Measurements from ENCODE around the gene FAM184B. TPM values are rescaled to one million over a fixed set of nuclear protein-coding genes. Genes with fewer than 3 reads are reported as not detected.

Gene FAM184B
- total RNA-seq, 1 experiment from 2014 or later = 0.09 TPM

DNA sequence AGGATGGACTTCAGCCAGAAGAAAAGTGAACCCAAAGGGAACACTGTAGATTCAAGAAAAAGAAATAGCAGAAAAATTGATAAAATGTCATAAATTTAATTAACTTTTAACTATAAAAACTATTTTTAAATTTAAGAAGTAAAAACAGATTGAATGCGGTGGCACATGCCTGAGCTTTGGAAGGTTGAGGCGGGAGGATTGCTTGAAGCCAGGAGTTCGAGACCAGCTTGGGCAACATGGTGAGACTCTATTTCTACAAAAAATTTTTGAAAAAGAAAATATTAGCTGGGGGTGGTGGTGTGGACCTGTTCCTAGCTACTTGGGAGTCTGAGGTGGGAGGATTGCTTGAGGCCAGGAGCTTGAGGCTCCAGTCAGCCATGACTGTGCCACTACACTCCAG, 3.0 kb downstream of the FAM184B start:
- no peak overlapping the region for H2BK120ac ChIP-seq (ENCODE audit: low read depth, low read length, poor library complexity, severe bottlenecking)
- Mint-ChIP-seq H3K36me3 (ENCODE audit: insufficient read depth in 1 of 3, low read depth in 3 of 3) (no peaks in the 10 kb centered on the region), H3K27me3 (ENCODE audit: low read depth) (peaks cover 70% of the 10 kb centered on the region), H3K4me3 (no peak overlapping the region), H3K27ac (no peak overlapping the region), H3K4me1 (peaks cover 16% of the 10 kb centered on the region in 2 experiments), H3K9me3 (no peaks in the 10 kb centered on the region)
- H3K27ac ChIP-seq (ENCODE audit: insufficient read length, low read depth, low read length) = no peak overlapping the region
- H3K4me2 ChIP-seq (ENCODE audit: insufficient read depth, insufficient read length, low read length) = no peak overlapping the region
- H4K20me1 ChIP-seq (ENCODE audit: control insufficient read depth, insufficient read depth, insufficient read length) = no peaks in the 10 kb centered on the region
- H3K79me2 ChIP-seq (ENCODE audit: insufficient read depth, low read length) = no peaks in the 10 kb centered on the region
- no peak overlapping the region for H2BK12ac ChIP-seq (ENCODE audit: insufficient read length, low read depth, low read length)
- TF ChIP-seq, protein P1, sequence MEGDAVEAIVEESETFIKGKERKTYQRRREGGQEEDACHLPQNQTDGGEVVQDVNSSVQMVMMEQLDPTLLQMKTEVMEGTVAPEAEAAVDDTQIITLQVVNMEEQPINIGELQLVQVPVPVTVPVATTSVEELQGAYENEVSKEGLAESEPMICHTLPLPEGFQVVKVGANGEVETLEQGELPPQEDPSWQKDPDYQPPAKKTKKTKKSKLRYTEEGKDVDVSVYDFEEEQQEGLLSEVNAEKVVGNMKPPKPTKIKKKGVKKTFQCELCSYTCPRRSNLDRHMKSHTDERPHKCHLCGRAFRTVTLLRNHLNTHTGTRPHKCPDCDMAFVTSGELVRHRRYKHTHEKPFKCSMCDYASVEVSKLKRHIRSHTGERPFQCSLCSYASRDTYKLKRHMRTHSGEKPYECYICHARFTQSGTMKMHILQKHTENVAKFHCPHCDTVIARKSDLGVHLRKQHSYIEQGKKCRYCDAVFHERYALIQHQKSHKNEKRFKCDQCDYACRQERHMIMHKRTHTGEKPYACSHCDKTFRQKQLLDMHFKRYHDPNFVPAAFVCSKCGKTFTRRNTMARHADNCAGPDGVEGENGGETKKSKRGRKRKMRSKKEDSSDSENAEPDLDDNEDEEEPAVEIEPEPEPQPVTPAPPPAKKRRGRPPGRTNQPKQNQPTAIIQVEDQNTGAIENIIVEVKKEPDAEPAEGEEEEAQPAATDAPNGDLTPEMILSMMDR (conservative IDR thresholded peaks at IDR 0.05) = no peak
- no peak overlapping the region for H2AK5ac ChIP-seq (ENCODE audit: insufficient read length, low read length)
- no peak for DNase-seq
- no peak overlapping the region for H4K91ac ChIP-seq (ENCODE audit: insufficient read length, low read depth, low read length)
- no peak overlapping the region for H4K5ac ChIP-seq (ENCODE audit: insufficient read length, low read depth, low read length)
- H3K27me3 ChIP-seq (ENCODE audit: insufficient read depth, low read length) = peaks cover 25% of the 10 kb centered on the region
- no peak overlapping the region for H3K18ac ChIP-seq (ENCODE audit: insufficient read length, low read depth, low read length)
- H3K79me1 ChIP-seq (ENCODE audit: insufficient read depth, low read depth, low read length, poor library complexity, severe bottlenecking) = no peaks in the 10 kb centered on the region
- no peak overlapping the region for H3K4ac ChIP-seq (ENCODE audit: low read depth, low read length)
- no peak overlapping the region for H3T11ph ChIP-seq (ENCODE audit: low read length)
- H3K23ac ChIP-seq (ENCODE audit: insufficient read length, low read depth, low read length) = no peak overlapping the region
- no CpG with 5 or more reads among the region's 3 CpGs for WGBS (ENCODE audit: extremely low coverage, insufficient read length, low lambda C conversion rate)
- no peaks in the 10 kb centered on the region for H3K4me1 ChIP-seq (ENCODE audit: insufficient read depth, low read length)
- no peak overlapping the region for H3K9ac ChIP-seq (ENCODE audit: extremely low read depth, insufficient read length, low read length)
- no peak overlapping the region for H3K14ac ChIP-seq (ENCODE audit: insufficient read depth, low read length)
- no peak overlapping the region for H4K8ac ChIP-seq (replicated peaks; ENCODE audit: insufficient read length, low read depth, low read length)
- H2BK5ac ChIP-seq (ENCODE audit: insufficient read length, low read length) = no peak overlapping the region
- H3K23me2 ChIP-seq (ENCODE audit: insufficient read length, low read depth, low read length, poor library complexity, severe bottlenecking) = peaks cover 13% of the 10 kb centered on the region
- H3K56ac ChIP-seq (ENCODE audit: insufficient read length, low read depth, low read length) = no peak overlapping the region
- H2AFZ ChIP-seq (ENCODE audit: low read length) = no peak overlapping the region
- no peak overlapping the region for H2BK15ac ChIP-seq (ENCODE audit: low read depth, low read length)
- H3K9me3 ChIP-seq (ENCODE audit: control insufficient read depth, low read depth, low read length) = no peaks in the 10 kb centered on the region
- H2BK20ac ChIP-seq (ENCODE audit: low read depth, low read length, poor library complexity, severe bottlenecking) = no peak overlapping the region
